ENCODE data around the gene CCDC83. TPM values are rescaled to one million over a fixed set of nuclear protein-coding genes. Genes with fewer than 3 reads are reported as not detected.
"Not testable (repeated sequence)": the region's sequence is repeated elsewhere in the genome, so short reads cannot be mapped to it uniquely, and the experiment has no call there.

Gene CCDC83
- total RNA-seq, 2 experiments from 2014 or later = not detected

DNA sequence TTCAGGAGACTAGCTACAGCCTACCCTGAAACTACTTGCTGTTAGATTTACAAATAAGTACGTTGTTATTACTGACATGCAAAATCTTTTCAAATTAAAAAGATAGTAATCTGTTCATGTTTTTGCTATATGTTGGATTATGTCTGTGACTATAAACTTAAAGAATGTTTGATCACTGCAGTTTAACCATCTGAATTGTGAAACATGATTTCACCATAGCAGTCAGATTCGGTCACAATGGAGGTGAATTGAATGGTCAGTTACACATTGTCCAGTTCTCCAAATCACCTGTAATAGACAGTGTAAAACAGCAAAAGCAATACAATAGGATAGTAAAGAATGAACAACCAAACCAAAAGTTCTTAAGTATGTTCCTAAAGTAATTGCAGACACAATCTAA lies 43.3 kb downstream of the CCDC83 start:
- Mint-ChIP-seq H3K27ac (no peak overlapping the region), H3K36me3 (ENCODE audit: low read depth) (no peaks in the 10 kb centered on the region), H3K9me3 (no peaks in the 10 kb centered on the region), H3K27me3 (peaks cover 4% of the 10 kb centered on the region), H3K4me3 (no peak overlapping the region), H3K4me1 (no peaks in the 10 kb centered on the region)
- DNase-seq = no peak
- POLR2A ChIA-PET = no interaction called here
- CTCF ChIA-PET = interaction anchor here (0.5 to 1.0 kb wide), 2 partner anchors 33 to 204 kb away, joined by 3 read pairs; no protein-coding TSS in a partner anchor

GRCh38 chr11:85902353-85902752 lies 47.2 kb downstream of the CCDC83 start:
- Mint-ChIP-seq H3K27me3 (peaks cover 4% of the 10 kb centered on the region), H3K36me3 (ENCODE audit: low read depth) (no peaks in the 10 kb centered on the region), H3K4me1 (no peaks in the 10 kb centered on the region), H3K4me3 (no peak overlapping the region), H3K27ac (no peak overlapping the region), H3K9me3 (no peaks in the 10 kb centered on the region)
- no peak for DNase-seq
- POLR2A ChIA-PET = no interaction called here
- CTCF ChIA-PET = no interaction called here

- no peak overlapping the region for H3K27ac Mint-ChIP-seq
- POLR2A ChIA-PET = no interaction called here
- CTCF ChIA-PET = no interaction called here
Measured at GRCh38 chr11:85903406-85903805, 48.2 kb downstream of the CCDC83 start.

DNA sequence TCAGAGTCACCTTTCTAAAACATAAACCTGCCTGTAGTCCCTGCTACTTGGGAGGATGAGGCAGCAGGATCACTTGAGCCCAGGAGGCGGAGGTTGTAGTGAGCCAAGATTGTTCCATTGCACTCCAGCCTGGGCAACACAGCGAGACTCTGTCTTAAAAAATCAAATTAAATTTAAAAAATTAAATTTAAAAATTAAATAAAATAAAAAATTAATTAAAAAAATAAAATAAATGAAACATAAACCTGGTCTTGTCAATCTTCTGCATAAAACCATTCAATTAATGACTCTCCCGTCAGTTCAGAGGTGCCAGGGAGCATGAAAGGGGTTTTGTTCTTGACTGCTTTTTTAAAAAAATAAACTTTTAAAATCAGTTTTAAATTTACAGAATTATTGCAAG lies 48.6 kb downstream of the CCDC83 start:
- H3K36me3 Mint-ChIP-seq (ENCODE audit: low read depth) = no peaks in the 10 kb centered on the region
- DNase-seq = no peak
- peaks cover 4% of the 10 kb centered on the region for H3K27me3 Mint-ChIP-seq
- ChIA-PET CTCF (no interaction called here), POLR2A (no interaction called here)
- no peak overlapping the region for H3K27ac Mint-ChIP-seq
- no peaks in the 10 kb centered on the region for H3K9me3 Mint-ChIP-seq
- no peak overlapping the region for H3K4me3 Mint-ChIP-seq
- no peaks in the 10 kb centered on the region for H3K4me1 Mint-ChIP-seq

More at GRCh38 chr11:85903406-85903805, 48.2 kb downstream of the CCDC83 start:
- Mint-ChIP-seq H3K4me1 (no peaks in the 10 kb centered on the region), H3K4me3 (no peak overlapping the region), H3K36me3 (ENCODE audit: low read depth) (no peaks in the 10 kb centered on the region), H3K27me3 (peaks cover 4% of the 10 kb centered on the region), H3K9me3 (no peaks in the 10 kb centered on the region)
- no peak for DNase-seq

DNA sequence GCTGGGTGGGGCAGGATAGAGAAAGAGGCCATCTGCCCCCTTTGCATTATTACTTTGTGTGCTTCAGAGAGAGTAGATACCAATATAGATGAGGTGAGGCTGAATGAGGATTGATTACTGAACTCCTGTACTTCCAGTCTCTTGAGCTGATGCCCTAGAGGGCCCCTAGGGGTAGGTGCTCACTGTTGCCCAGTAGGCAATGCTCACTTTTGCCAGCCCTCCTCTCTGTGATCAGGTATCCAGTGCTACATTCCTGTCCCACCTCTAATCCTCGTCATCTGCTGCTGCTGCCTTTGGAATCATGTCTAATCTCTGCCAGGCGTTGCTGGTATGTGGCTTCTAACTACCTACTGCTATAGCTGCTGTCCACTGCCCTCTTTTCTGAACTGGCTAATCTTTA lies 57.2 kb downstream of the CCDC83 start:
- Mint-ChIP-seq H3K36me3 (ENCODE audit: low read depth) (no peaks in the 10 kb centered on the region), H3K4me1 (no peaks in the 10 kb centered on the region), H3K4me3 (no peak overlapping the region), H3K27ac (no peak overlapping the region), H3K27me3 (peaks cover 4% of the 10 kb centered on the region), H3K9me3 (peaks cover 2% of the 10 kb centered on the region)
- POLR2A ChIA-PET = no interaction called here
- CTCF ChIA-PET = no interaction called here
- no peak for DNase-seq

GRCh38 chr11:85913513-85913912 lies 58.3 kb downstream of the CCDC83 start:
- POLR2A ChIA-PET = no interaction called here
- Mint-ChIP-seq H3K27ac (no peak overlapping the region), H3K4me1 (no peaks in the 10 kb centered on the region), H3K9me3 (peaks cover 2% of the 10 kb centered on the region), H3K36me3 (ENCODE audit: low read depth) (no peaks in the 10 kb centered on the region), H3K27me3 (peaks cover 4% of the 10 kb centered on the region), H3K4me3 (no peak overlapping the region)
- CTCF ChIA-PET = no interaction called here
- DNase-seq = no peak

- Mint-ChIP-seq H3K36me3 (ENCODE audit: low read depth) (no peaks in the 10 kb centered on the region), H3K4me3 (no peak overlapping the region), H3K27ac (no peak overlapping the region), H3K9me3 (peaks cover 2% of the 10 kb centered on the region), H3K4me1 (no peaks in the 10 kb centered on the region), H3K27me3 (peaks cover 4% of the 10 kb centered on the region)
- DNase-seq = no peak
- ChIA-PET CTCF (interaction anchor here (0.6 kb wide), 1 partner anchor 232 kb away, joined by 4 read pairs; no protein-coding TSS in a partner anchor), POLR2A (no interaction called here)
Measured at GRCh38 chr11:85914425-85914824, 59.2 kb downstream of the CCDC83 start.

DNA sequence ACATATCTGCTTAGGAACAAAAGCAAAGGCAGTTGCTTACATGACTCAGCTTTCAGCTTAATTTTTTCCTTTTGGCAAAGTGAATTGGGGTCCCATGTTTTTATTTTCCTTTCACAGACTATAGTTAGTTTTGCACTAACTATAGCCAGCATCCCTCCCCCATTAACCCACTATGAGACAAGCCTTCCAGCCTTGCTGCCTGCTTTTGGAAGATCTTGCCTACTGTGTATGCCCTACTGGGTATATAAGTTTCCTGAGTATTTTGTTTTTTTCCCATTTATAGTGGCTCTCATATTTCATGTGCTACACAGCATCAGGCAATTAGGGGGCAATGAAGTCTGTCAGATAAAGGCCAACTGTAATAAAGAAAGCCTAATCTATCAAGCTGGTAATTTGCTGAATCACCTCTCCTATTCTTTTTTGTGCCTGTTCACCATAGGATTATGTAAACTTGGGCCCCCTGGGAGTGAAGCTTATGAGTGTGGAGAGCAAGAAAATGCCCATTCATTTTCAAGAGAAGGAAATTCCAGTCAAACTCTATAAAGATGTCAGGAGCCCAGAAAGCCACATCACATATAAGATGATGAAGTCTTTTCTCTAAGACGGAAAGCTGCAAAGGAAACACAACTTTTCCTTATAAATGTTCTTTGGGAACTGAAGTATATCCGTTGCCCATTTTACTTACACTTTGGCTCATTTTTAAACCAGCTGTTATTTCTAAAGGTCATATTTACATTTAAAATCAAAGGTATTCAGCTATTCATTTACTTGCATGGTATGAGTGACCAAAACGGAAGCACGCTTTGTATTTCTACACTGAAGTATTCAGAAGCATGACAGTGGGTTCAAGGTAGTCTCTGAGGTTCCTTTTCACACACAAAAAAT lies 64.0 kb downstream of the CCDC83 start:
- Mint-ChIP-seq H3K27me3 (peaks cover 4% of the 10 kb centered on the region), H3K4me1 (peaks cover 3% of the 10 kb centered on the region), H3K4me3 (no peak overlapping the region), H3K36me3 (ENCODE audit: low read depth) (no peaks in the 10 kb centered on the region), H3K27ac (no peak overlapping the region), H3K9me3 (peaks cover 2% of the 10 kb centered on the region)
- no peak for DNase-seq
- CTCF ChIA-PET = interaction anchor here (0.6 to 1.0 kb wide), 3 partner anchors 53 to 303 kb away, joined by 3 to 6 read pairs (median 6); no protein-coding TSS in a partner anchor
- POLR2A ChIA-PET = no interaction called here

GRCh38 chr11:85922367-85922766 lies 67.2 kb downstream of the CCDC83 start:
- H3K4me3 Mint-ChIP-seq = no peak overlapping the region
- H3K27ac Mint-ChIP-seq = no peak overlapping the region
- DNase-seq = no peak
- H3K9me3 Mint-ChIP-seq = no peaks in the 10 kb centered on the region
- H3K4me1 Mint-ChIP-seq = peaks cover 3% of the 10 kb centered on the region
- peaks cover 16% of the 10 kb centered on the region for H3K27me3 Mint-ChIP-seq
- CTCF ChIA-PET = interaction anchor here (0.7 to 2.3 kb wide), 2 partner anchors 15 to 36 kb away, joined by 3 to 4 read pairs; no protein-coding TSS in a partner anchor
- no peaks in the 10 kb centered on the region for H3K36me3 Mint-ChIP-seq (ENCODE audit: low read depth)
- POLR2A ChIA-PET = no interaction called here

DNA sequence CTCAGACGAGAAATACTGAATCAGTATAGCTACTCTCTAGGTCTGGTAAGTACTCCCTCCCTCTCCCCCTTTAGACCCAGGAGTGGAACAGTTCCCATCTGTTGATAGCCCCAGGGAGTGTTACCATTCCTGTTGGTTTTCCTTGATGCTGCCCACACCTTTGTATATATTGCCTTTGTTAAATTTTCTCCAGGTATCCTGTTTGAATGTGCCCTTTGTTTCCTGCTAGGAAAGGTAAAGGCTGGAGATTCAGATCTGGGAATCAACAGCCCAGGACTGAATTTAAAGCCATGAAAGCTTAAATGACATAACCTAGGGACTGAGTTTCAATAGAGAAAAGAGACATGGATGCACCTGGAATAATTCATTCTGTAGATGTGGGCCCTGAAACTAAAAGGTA lies 68.3 kb downstream of the CCDC83 start:
- Mint-ChIP-seq H3K27ac (no peak overlapping the region), H3K27me3 (peaks cover 24% of the 10 kb centered on the region), H3K4me3 (no peak overlapping the region), H3K9me3 (no peaks in the 10 kb centered on the region), H3K36me3 (ENCODE audit: low read depth) (no peaks in the 10 kb centered on the region), H3K4me1 (peaks cover 3% of the 10 kb centered on the region)
- ChIA-PET CTCF (interaction anchor here (0.6 to 1.0 kb wide), 2 partner anchors 45 to 69 kb away, joined by 3 read pairs; no protein-coding TSS in a partner anchor), POLR2A (no interaction called here)
- no peak for DNase-seq

DNA sequence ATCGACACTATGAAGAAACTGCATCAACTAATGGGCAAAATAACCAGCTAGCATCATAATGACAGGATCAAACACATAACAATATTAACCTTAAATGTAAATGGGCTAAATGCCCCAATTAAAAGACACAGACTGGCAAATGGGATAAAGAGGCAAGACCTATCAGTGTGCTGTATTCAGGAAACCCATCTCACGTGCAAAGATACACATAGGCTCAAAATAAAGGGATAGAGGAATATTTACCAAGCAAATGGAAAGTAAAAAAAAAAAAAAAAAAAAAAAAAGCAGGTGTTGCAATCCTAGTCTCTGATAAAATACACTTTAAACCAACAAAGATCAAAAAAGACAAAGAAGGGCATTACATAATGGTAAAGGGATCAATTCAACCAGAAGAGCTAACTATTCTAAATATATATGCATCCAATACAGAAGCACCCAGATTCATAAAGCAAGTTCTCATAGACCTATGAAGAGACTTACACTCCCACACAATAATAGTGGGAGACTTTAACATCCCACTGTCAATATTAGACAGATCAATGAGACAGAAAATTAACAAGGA lies 71.6 kb downstream of the CCDC83 start:
- H3K4me1 Mint-ChIP-seq; POLR2A ChIA-PET; DNase-seq; H3K27ac Mint-ChIP-seq; CTCF ChIA-PET; H3K9me3 Mint-ChIP-seq; H3K4me3 Mint-ChIP-seq; H3K36me3 Mint-ChIP-seq (ENCODE audit: low read depth): not testable (repeated sequence)
- peaks cover 40% of the 10 kb centered on the region for H3K27me3 Mint-ChIP-seq

DNA sequence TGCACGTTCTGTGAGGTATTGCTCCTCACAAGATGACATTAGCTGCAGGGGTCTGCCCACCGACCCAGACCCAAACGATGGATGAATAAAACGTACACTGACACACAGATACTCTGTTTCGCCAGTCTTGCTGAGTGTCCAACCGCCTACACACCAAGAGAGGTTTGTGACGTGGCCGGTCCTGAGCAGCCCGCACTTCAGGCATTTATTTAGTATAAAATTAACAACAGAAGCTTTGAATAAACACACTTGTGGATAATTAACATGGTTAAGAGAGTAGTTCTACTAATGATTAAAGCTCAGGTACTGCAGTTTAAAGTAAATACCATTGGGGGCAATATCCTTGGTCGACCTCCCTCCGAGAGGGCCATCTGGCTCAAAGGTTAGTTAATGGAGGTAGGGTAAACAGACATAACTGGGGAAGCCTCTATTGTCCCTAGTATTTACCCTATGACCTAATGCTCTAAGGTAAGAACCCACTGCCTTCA lies 75.7 kb downstream of the CCDC83 start:
- Mint-ChIP-seq H3K9me3 (no peaks in the 10 kb centered on the region), H3K36me3 (ENCODE audit: low read depth) (no peaks in the 10 kb centered on the region), H3K27me3 (peaks cover 34% of the 10 kb centered on the region), H3K4me1 (no peaks in the 10 kb centered on the region), H3K27ac (no peak overlapping the region), H3K4me3 (no peak overlapping the region)
- no peak for DNase-seq
- ChIA-PET CTCF (no interaction called here), POLR2A (no interaction called here)

DNA sequence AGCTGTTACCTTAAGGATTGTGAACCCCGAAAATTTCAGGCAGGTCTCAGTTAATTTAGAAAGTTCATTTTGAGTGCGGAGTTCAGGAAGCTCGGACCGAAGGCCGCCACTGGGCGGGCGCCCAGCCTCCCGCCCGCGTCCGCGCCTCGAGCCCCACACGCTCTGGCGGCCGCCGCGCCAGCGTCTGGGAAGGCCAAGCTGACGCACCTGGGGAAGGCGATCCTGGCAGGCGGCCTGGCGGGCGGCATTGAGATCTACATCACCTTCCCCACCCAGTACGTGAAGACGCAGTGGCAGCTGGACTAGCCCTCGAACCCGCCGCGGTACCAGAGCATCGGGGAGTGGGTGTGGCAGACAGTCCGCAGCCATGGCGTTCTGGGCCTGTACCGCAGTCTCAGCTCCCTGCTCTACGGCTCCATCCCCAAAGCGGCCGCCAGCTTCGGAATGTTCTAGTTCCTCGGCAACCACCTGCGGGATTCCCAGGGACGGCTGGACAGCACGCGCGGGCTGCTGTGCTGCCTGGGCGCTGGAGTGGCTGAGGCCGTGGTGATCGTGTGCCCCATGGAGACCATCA lies 79.5 kb downstream of the CCDC83 start:
- H3K36me3 Mint-ChIP-seq (ENCODE audit: low read depth) = no peaks in the 10 kb centered on the region
- H3K4me1 Mint-ChIP-seq = no peaks in the 10 kb centered on the region
- CTCF ChIA-PET = no interaction called here
- no peak overlapping the region for H3K27ac Mint-ChIP-seq
- POLR2A ChIA-PET = no interaction called here
- H3K4me3 Mint-ChIP-seq = no peak overlapping the region
- peaks cover 11% of the 10 kb centered on the region for H3K27me3 Mint-ChIP-seq
- H3K9me3 Mint-ChIP-seq = peaks cover 3% of the 10 kb centered on the region
- DNase-seq = no peak
